Parathyroid adenoma (tissue), 2 donors: Measurements from ENCODE around the gene PIKFYVE.
"Not testable (repeated sequence)": the region's sequence is repeated elsewhere in the genome, so short reads cannot be mapped to it uniquely, and the experiment has no call there.

Source experiments
- H2AFZ ChIP-seq: fragments of 300-600 bp; sonication (generic); one replicate; pipeline ENCODE4 v1.7.0; 2017; ENCODE audit warnings: antibody characterized with exemption, mild to moderate bottlenecking
- H3K27ac ChIP-seq: fragments of 300-600 bp; sonication (generic); one replicate; pipeline ENCODE4 v1.7.0; 2017
- H3K27me3 ChIP-seq: fragments of 300-600 bp; sonication (generic); one replicate; pipeline ENCODE4 v1.7.0; 2017; ENCODE audit warnings: low read length; ENCODE audit not compliant: control insufficient read depth, insufficient read depth
- H3K36me3 ChIP-seq: fragments of 300-600 bp; sonication (generic); one replicate; pipeline ENCODE4 v1.7.0; 2017; ENCODE audit warnings: low read length; ENCODE audit not compliant: control insufficient read depth, insufficient read depth
- H3K4me1 ChIP-seq: fragments of 300-600 bp; sonication (generic); one replicate; pipeline ENCODE4 v1.7.0; 2017; ENCODE audit warnings: control low read depth
- H3K4me2 ChIP-seq: fragments of 300-600 bp; sonication (generic); one replicate; pipeline ENCODE4 v1.7.0; 2017; ENCODE audit warnings: low read length
- H3K4me3 ChIP-seq: fragments of 300-600 bp; sonication (generic); one replicate; pipeline ENCODE4 v1.7.0; 2017; ENCODE audit warnings: low read depth, low read length
- H3K79me2 ChIP-seq: fragments of 300-600 bp; sonication (generic); one replicate; pipeline ENCODE4 v1.7.0; 2017; ENCODE audit warnings: control low read depth
- H3K9ac ChIP-seq: fragments of 300-600 bp; sonication (generic); one replicate; pipeline ENCODE4 v1.7.0; 2017; ENCODE audit warnings: mild to moderate bottlenecking
- H3K9me3 ChIP-seq: fragments of 300-600 bp; sonication (generic); one replicate; pipeline ENCODE4 v1.7.0; 2017; ENCODE audit warnings: low read length; ENCODE audit not compliant: control insufficient read depth
- CTCF ChIP-seq: fragments of 300-600 bp; sonication (generic); IDR thresholded peaks from one replicate; pipeline ENCODE4 v1.7.0; 2017; ENCODE audit warnings: antibody characterized with exemption, mild to moderate bottlenecking
- donor health status: primary hyperparathyroidism.

Gene PIKFYVE

DNA sequence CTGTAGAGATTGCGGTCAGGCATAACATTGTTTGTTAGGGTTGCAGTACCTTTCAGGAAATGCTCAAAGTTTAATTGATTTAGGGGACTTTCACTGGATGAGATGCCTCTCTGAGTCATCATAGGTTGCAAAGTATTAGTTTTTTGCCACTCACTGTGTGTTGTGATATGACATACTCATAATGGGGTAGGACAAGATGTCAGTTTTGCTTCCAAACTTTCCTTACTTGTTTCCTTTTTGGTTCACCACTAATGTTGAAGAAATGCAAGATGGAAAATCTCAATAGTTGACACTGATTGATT, 105.5 kb downstream of the PIKFYVE start:
- no peak overlapping the region for H3K9ac ChIP-seq
- TF ChIP-seq CTCF, result no peak

DNA sequence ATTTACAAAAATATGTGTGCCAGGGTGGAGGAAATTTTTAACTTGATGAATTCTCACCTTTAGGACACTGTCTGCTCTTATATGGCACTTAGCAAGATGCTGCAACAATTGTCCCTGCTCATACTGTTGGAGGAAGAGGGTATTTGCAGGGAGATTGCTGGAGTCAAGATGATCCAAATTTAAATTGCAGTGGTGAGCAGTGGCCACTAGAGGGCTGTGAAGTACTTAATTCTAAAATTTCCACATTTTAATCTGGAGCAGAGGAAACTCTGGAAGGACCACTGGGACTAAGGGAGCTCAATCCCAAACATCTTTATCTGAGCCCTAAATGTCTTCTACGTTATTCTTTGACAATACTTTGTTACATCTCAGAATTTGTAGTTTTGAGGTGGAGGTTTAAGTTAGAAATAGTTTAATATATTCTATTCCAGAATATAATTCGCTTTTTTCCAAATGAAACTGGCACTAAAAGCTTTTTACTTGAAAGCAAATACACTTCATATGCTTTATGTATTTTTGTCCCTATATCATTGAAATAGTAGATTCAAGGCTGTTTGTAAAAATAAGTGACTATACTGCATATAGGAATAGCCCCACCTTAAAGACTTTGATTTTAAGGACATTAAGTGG, 107.5 kb downstream of the PIKFYVE start:
- Histone ChIP-seq H3K27me3 (no peaks in the 10 kb centered on the region), H3K27ac (no peak overlapping the region), H3K9me3 (no peaks in the 10 kb centered on the region), H3K4me2 (no peak overlapping the region), H3K4me3 (no peak overlapping the region), H3K79me2 (no peaks in the 10 kb centered on the region), H2AFZ (no peak overlapping the region), H3K36me3 (no peaks in the 10 kb centered on the region), H3K4me1 (no peaks in the 10 kb centered on the region), H3K9ac (no peak overlapping the region)
- peak; percentile 84 for TF ChIP-seq CTCF

More for the DNA sequence above, 105.5 kb downstream of the PIKFYVE start:
- no peak overlapping the region for H2AFZ ChIP-seq
- H3K27me3 ChIP-seq, result no peaks in the 10 kb centered on the region
- H3K36me3 ChIP-seq, result no peaks in the 10 kb centered on the region
- H3K9me3 ChIP-seq, result no peaks in the 10 kb centered on the region
- no peaks in the 10 kb centered on the region for H3K79me2 ChIP-seq
- no peak overlapping the region for H3K4me2 ChIP-seq
- no peak overlapping the region for H3K27ac ChIP-seq
- no peak overlapping the region for H3K4me3 ChIP-seq
- no peaks in the 10 kb centered on the region for H3K4me1 ChIP-seq

- Histone ChIP-seq H3K4me1 (no peaks in the 10 kb centered on the region), H2AFZ (no peak overlapping the region), H3K27me3 (no peaks in the 10 kb centered on the region), H3K4me3 (no peak overlapping the region), H3K9ac (no peak overlapping the region), H3K79me2 (no peaks in the 10 kb centered on the region), H3K9me3 (no peaks in the 10 kb centered on the region), H3K4me2 (no peak overlapping the region), H3K27ac (no peak overlapping the region), H3K36me3 (no peaks in the 10 kb centered on the region)
- TF ChIP-seq CTCF, result no peak
Observed at GRCh38 chr2:208375491-208376068, 109.5 kb downstream of the PIKFYVE start.

DNA sequence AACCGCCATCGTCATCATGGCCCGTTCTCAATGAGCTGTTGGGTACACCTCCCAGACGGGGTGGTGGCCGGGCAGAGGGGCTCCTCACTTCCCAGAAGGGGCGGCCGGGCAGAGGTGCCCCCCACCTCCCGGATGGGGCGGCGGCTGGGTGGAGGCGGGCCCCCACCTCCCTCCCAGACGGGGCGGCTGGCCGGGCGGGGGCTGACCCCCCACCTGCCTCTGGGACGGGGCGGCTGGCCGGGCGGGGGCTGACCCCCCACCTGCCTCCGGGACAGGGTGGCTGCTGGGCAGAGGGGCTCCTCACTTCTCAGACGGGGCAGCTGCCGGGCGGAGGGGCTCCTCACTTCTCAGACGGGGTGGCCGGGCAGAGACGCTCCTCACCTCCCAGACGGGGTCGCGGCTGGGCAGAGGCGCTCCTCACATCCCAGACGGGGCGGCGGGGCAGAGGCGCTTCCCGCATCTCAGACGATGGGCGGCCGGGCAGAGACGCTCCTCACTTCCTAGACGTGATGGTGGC, 111.3 kb downstream of the PIKFYVE start:
- H3K79me2 ChIP-seq, H2AFZ ChIP-seq, H3K4me3 ChIP-seq, H3K4me2 ChIP-seq, H3K9ac ChIP-seq, H3K27me3 ChIP-seq, H3K27ac ChIP-seq, H3K9me3 ChIP-seq, H3K4me1 ChIP-seq, H3K36me3 ChIP-seq: not testable (repeated sequence)

DNA sequence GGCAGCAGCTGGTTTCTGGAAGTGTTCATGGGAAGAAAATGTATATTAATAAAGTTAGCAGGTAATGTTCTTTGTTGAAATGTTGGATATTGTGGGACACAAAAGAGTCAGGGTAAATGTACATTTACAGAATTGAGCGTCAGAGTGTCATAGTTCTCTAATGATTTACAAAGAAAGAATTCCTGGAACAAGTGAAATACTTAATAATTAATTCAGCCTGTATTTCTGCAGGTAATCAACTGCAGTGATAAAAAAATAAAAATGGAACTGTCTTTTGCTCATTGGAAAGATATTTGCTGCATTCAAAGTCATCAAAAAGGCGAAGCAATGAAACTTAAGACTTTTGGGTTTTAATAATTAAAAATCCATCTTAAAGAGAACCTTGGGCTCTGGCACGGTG, 113.1 kb downstream of the PIKFYVE start:
- H3K79me2 ChIP-seq, result no peaks in the 10 kb centered on the region
- H3K36me3 ChIP-seq, result no peaks in the 10 kb centered on the region
- H3K27me3 ChIP-seq, result no peaks in the 10 kb centered on the region
- no peak overlapping the region for H2AFZ ChIP-seq
- no peak overlapping the region for H3K27ac ChIP-seq
- no peaks in the 10 kb centered on the region for H3K4me1 ChIP-seq
- TF ChIP-seq CTCF, result no peak
- H3K9me3 ChIP-seq, result no peaks in the 10 kb centered on the region
- H3K9ac ChIP-seq, result no peak overlapping the region
- H3K4me2 ChIP-seq, result no peak overlapping the region
- H3K4me3 ChIP-seq, result no peak overlapping the region
